CD8-positive, alpha-beta memory T cell (primary cell): Measurements from ENCODE around the gene SUPV3L1. TPM values are rescaled to one million over a fixed set of nuclear protein-coding genes. Genes with fewer than 3 reads are reported as not detected.

Source experiments
- CTCF ChIA-PET: fragments of 350-600 bp; sonication (Branson Sonifier 250); formaldehyde crosslinking; loops from one replicate; lab custom pipeline; 2021; ENCODE audit warnings: antibody characterized with exemption; lab: Charles Lee
- POLR2A ChIA-PET: fragments of 350-600 bp; sonication (Branson Sonifier 250); formaldehyde crosslinking; loops from one replicate; lab custom pipeline; 2021; ENCODE audit warnings: antibody characterized with exemption; lab: Charles Lee
- DNase-seq, 5 donors: peaks; one replicate each; pipeline versions ENCODE4 v3.0.0 to v3.0.0-alpha.2; 2020 to 2022; ENCODE audit warnings: mixed read lengths in 1 of 5
- H3K27ac ChIP-seq: one replicate; pipeline ENCODE4 v1.7.0; 2013; ENCODE audit warnings: low read depth, mild to moderate bottlenecking, low read length, moderate library complexity
- H3K27me3 ChIP-seq: 2 replicates; pipeline ENCODE4 v1.7.0; 2013; ENCODE audit warnings: low read length, mild to moderate bottlenecking; ENCODE audit not compliant: insufficient read depth, poor library complexity, severe bottlenecking
- H3K36me3 ChIP-seq: 2 replicates; pipeline ENCODE4 v1.7.0; 2013; ENCODE audit warnings: mild to moderate bottlenecking, low read length, moderate library complexity; ENCODE audit not compliant: insufficient read depth
- H3K4me1 ChIP-seq: 2 replicates; pipeline ENCODE4 v1.7.0; 2013; ENCODE audit warnings: mild to moderate bottlenecking, low read length, moderate library complexity; ENCODE audit not compliant: insufficient read depth
- H3K4me3 ChIP-seq: 2 replicates; pipeline ENCODE4 v1.7.0; 2013; ENCODE audit warnings: mild to moderate bottlenecking, low read length
- H3K9me3 ChIP-seq: 2 replicates; pipeline ENCODE4 v1.7.0; 2013; ENCODE audit warnings: mild to moderate bottlenecking, low read length
- H3K27ac Mint-ChIP-seq, 8 donors: one replicate each; pipeline ENCODE4 v1.8.0; 2020 to 2021; ENCODE audit warnings: mixed read lengths in 8 of 8, mild to moderate bottlenecking in 6 of 8, inconsistent platforms in 3 of 8, moderate library complexity in 3 of 8
- H3K27me3 Mint-ChIP-seq, 2 donors: one replicate each; pipeline ENCODE4 v1.8.0; 2020 to 2021; ENCODE audit warnings: mixed read lengths in 2 of 2, mild to moderate bottlenecking in 1 of 2, moderate library complexity in 1 of 2
- H3K36me3 Mint-ChIP-seq, 3 donors: one replicate each; pipeline ENCODE4 v1.8.0; 2020 to 2021; ENCODE audit warnings: mixed read lengths in 3 of 3, inconsistent platforms in 1 of 3, mild to moderate bottlenecking in 1 of 3
- H3K4me1 Mint-ChIP-seq, 3 donors: one replicate each; pipeline ENCODE4 v1.8.0; 2020 to 2021; ENCODE audit warnings: mixed read lengths in 3 of 3, inconsistent platforms in 1 of 3, mild to moderate bottlenecking in 1 of 3
- H3K4me3 Mint-ChIP-seq, 7 donors: one replicate each; pipeline ENCODE4 v1.8.0; 2020 to 2021; ENCODE audit warnings: mixed read lengths in 7 of 7, mild to moderate bottlenecking in 6 of 7, moderate library complexity in 4 of 7, inconsistent platforms in 2 of 7
- H3K9me3 Mint-ChIP-seq, 5 donors: one replicate each; pipeline ENCODE4 v1.8.0; 2020 to 2022; ENCODE audit warnings: mixed read lengths in 5 of 5, mild to moderate bottlenecking in 3 of 5, moderate library complexity in 2 of 5, inconsistent platforms in 1 of 5
- polyA plus RNA-seq: library from polyadenylated mRNA; unstranded; fragments of 300-500 nt; fragmentation: Illumina TruSeq; gene quantifications from one replicate; pipeline ENCODE4 v1.2.3, GENCODE V29; 2021
- total RNA-seq, 2 experiments: library from RNA; stranded (reverse); gene quantifications; one replicate each; pipeline ENCODE4 v1.2.3, GENCODE V29; 2021

SUPV3L1 gene
- total and polyA plus RNA-seq, 3 experiments from 2014 or later, result 25.1 to 51.0 (median 50.0) TPM

GRCh38 chr10:69179089-69179742, 818 bp upstream of the SUPV3L1 start:
- peaks cover 36 to 46% (median 46%) of the 10 kb centered on the region in 3 donors for H3K4me1 Mint-ChIP-seq
- Histone ChIP-seq H3K4me3 (peak overlapping the region; percentile 77), H3K27ac (peak overlapping the region; percentile 97), H3K4me1 (peaks cover 15% of the 10 kb centered on the region), H3K9me3 (no peaks in the 10 kb centered on the region), H3K27me3 (no peaks in the 10 kb centered on the region), H3K36me3 (peaks cover 13% of the 10 kb centered on the region)
- CTCF ChIA-PET, result interaction anchor here (1.4 kb wide), 1 partner anchor 9 kb away, joined by 4 read pairs; no protein-coding TSS in a partner anchor
- peaks cover 0 to 26% (median 3%) of the 10 kb centered on the region in 3 donors for H3K36me3 Mint-ChIP-seq
- H3K4me3 Mint-ChIP-seq, result peak overlapping the region; percentile 95 to 99 (median 97)
- POLR2A ChIA-PET, result interaction anchor here (1.4 kb wide), 1 partner anchor 278 kb away, joined by 4 read pairs; the partner anchor contains the start of gene DDX50
- H3K9me3 Mint-ChIP-seq, result no peaks in the 10 kb centered on the region
- peaks cover 0 to 5% of the 10 kb centered on the region in 2 donors for H3K27me3 Mint-ChIP-seq
- peak overlapping the region; percentile 99 to 100 (median 100) for H3K27ac Mint-ChIP-seq
- DNase-seq, result peak in 4 of 5 donors; percentile 27 to 81 (median 53)

GRCh38 chr10:69180525-69181204, 631 bp downstream of the SUPV3L1 start:
- POLR2A ChIA-PET, result interaction anchor here (0.6 to 1.4 kb wide), 2 partner anchors 31 to 280 kb away, joined by 3 to 4 read pairs; partner anchors contain the start of gene DDX50
- peaks cover 48 to 59% (median 57%) of the 10 kb centered on the region in 3 donors for H3K4me1 Mint-ChIP-seq

GRCh38 chr10:69181433-69181832, 1.4 kb downstream of the SUPV3L1 start:
- Mint-ChIP-seq H3K36me3 (peaks cover 0 to 46% (median 7%) of the 10 kb centered on the region in 3 donors), H3K27me3 (peaks cover 0 to 5% of the 10 kb centered on the region in 2 donors), H3K4me3 (peak overlapping the region; percentile 95 to 99 (median 97)), H3K4me1 (peaks cover 51 to 63% (median 63%) of the 10 kb centered on the region in 3 donors), H3K27ac (peak overlapping the region; percentile 99 to 100 (median 100)), H3K9me3 (no peaks in the 10 kb centered on the region)
- Histone ChIP-seq H3K36me3 (peaks cover 22% of the 10 kb centered on the region), H3K27me3 (no peaks in the 10 kb centered on the region), H3K9me3 (no peaks in the 10 kb centered on the region), H3K4me1 (peaks cover 15% of the 10 kb centered on the region), H3K27ac (peak overlapping the region; percentile 97), H3K4me3 (peak overlapping the region; percentile 77)
- ChIA-PET CTCF (no interaction called here), POLR2A (no interaction called here)
- no peak for DNase-seq

More at GRCh38 chr10:69180525-69181204, 631 bp downstream of the SUPV3L1 start:
- Mint-ChIP-seq H3K27ac (peak overlapping the region; percentile 99 to 100 (median 100)), H3K27me3 (peaks cover 0 to 5% of the 10 kb centered on the region in 2 donors), H3K9me3 (no peaks in the 10 kb centered on the region), H3K36me3 (peaks cover 0 to 38% (median 5%) of the 10 kb centered on the region in 3 donors), H3K4me3 (peak overlapping the region; percentile 95 to 99 (median 97))
- H3K4me3 ChIP-seq, result peak overlapping the region; percentile 77
- peaks cover 15% of the 10 kb centered on the region for H3K4me1 ChIP-seq
- H3K9me3 ChIP-seq, result no peaks in the 10 kb centered on the region
- DNase-seq, result peak in 4 of 5 donors; percentile 2 to 49 (median 32)
- H3K27me3 ChIP-seq, result no peaks in the 10 kb centered on the region
- CTCF ChIA-PET, result interaction anchor here (1.1 to 1.4 kb wide), 2 partner anchors 10 to 26 kb away, joined by 3 to 4 read pairs; no protein-coding TSS in a partner anchor
- peak overlapping the region; percentile 97 for H3K27ac ChIP-seq
- H3K36me3 ChIP-seq, result peaks cover 17% of the 10 kb centered on the region

DNA sequence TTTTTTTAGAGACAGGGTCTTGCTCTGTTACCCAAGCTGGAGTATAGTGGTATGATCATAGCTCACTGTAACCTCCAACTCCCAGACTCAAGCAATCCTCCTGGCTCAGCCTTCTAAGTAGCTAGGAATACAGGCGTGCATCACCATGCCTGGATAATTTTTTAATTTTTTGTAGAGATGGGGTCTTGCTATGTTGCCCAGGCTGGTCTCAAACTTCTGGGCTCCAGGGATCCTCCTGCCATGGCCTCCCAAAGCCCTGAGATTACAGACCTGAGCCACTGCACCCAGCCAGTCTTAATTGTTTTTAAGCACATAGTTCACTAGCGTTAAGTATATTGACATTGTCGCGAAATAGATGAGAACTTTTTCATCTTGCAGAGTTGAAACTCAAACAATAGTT, 2.0 kb downstream of the SUPV3L1 start:
- peaks cover 52 to 64% (median 63%) of the 10 kb centered on the region in 3 donors for H3K4me1 Mint-ChIP-seq
- ChIA-PET CTCF (no interaction called here), POLR2A (no interaction called here)

GRCh38 chr10:69186524-69186923, 6.5 kb downstream of the SUPV3L1 start:
- Mint-ChIP-seq H3K4me1 (peaks cover 30 to 40% (median 34%) of the 10 kb centered on the region in 3 donors), H3K27ac (peak overlapping the region in 3 of 8 donors; percentile 19 to 55 (median 40))

More for the DNA sequence above, 2.0 kb downstream of the SUPV3L1 start:
- Mint-ChIP-seq H3K27ac (peak overlapping the region in 5 of 8 donors; percentile 27 to 99 (median 45)), H3K36me3 (peaks cover 0 to 51% (median 7%) of the 10 kb centered on the region in 3 donors), H3K9me3 (no peaks in the 10 kb centered on the region), H3K27me3 (peaks cover 0 to 5% of the 10 kb centered on the region in 2 donors), H3K4me3 (peak overlapping the region in 1 of 7 donors; percentile 38)
- no peak for DNase-seq
- H3K27me3 ChIP-seq, result no peaks in the 10 kb centered on the region
- no peak overlapping the region for H3K4me3 ChIP-seq
- H3K9me3 ChIP-seq, result no peaks in the 10 kb centered on the region
- peaks cover 15% of the 10 kb centered on the region for H3K4me1 ChIP-seq
- H3K27ac ChIP-seq, result no peak overlapping the region
- peaks cover 28% of the 10 kb centered on the region for H3K36me3 ChIP-seq

DNA sequence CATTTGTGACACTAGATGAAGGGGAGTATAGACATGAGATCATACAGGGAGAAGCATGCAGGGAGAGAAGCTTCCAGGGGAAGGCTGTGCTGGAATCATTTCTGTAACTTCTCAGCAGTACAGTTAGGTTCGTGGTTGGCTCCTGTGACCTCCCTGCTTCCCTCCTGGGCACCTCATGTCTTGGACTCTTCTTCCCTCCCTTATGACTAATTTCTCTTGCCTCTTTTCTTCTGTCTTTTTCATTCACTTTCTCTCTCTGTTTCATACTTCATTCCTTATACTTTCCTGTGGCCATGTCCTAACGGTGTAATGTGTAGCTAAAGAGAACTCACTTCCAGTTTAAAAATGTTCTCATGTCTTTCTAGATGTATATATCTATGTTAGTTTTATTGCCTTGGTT, 21.0 kb downstream of the SUPV3L1 start:
- no peaks in the 10 kb centered on the region for H3K9me3 Mint-ChIP-seq

More at GRCh38 chr10:69186524-69186923, 6.5 kb downstream of the SUPV3L1 start:
- DNase-seq, result no peak
- Mint-ChIP-seq H3K36me3 (peaks cover 5 to 78% (median 13%) of the 10 kb centered on the region in 3 donors), H3K4me3 (no peak overlapping the region), H3K27me3 (no peaks in the 10 kb centered on the region), H3K9me3 (no peaks in the 10 kb centered on the region)
- H3K27ac ChIP-seq, result no peak overlapping the region
- POLR2A ChIA-PET, result interaction anchor here (0.6 kb wide), 1 partner anchor 24 kb away, joined by 4 read pairs; no protein-coding TSS in a partner anchor
- CTCF ChIA-PET, result no interaction called here
- peaks cover 37% of the 10 kb centered on the region for H3K36me3 ChIP-seq
- peaks cover under 1% of the 10 kb centered on the region for H3K4me1 ChIP-seq
- no peaks in the 10 kb centered on the region for H3K9me3 ChIP-seq
- no peak overlapping the region for H3K4me3 ChIP-seq
- H3K27me3 ChIP-seq, result no peaks in the 10 kb centered on the region

DNA sequence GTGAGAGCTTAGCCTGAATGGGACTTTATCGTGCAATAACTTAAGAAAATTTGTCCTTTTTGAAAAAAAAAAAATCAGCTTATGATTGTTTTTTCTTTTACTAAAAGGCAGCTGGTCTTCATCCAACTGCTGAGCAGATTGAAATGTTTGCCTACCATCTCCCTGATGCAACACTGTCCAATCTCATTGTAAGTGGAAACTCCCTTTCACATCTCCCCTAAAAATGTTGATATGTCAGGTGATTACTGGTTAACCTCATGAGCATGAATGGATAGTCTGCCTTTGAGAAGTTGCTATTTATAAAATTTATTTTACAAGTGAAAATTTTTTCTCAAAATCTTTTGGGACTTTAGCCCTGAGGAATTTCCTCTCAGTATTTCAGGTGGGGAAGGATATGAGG, 22.3 kb downstream of the SUPV3L1 start:
- POLR2A ChIA-PET, result no interaction called here
- peak overlapping the region; percentile 33 to 94 (median 82) for H3K27ac Mint-ChIP-seq
- peak overlapping the region in 5 of 7 donors; percentile 6 to 54 (median 38) for H3K4me3 Mint-ChIP-seq
- CTCF ChIA-PET, result interaction anchor here (1.4 kb wide), 1 partner anchor 18 kb away, joined by 3 read pairs; the partner anchor contains the start of gene HKDC1
- no peaks in the 10 kb centered on the region for H3K9me3 Mint-ChIP-seq
- Histone ChIP-seq H3K27ac (peak overlapping the region; percentile 21), H3K4me1 (peaks cover 23% of the 10 kb centered on the region), H3K4me3 (no peak overlapping the region), H3K36me3 (peaks cover 28% of the 10 kb centered on the region), H3K27me3 (no peaks in the 10 kb centered on the region), H3K9me3 (no peaks in the 10 kb centered on the region)
- H3K36me3 Mint-ChIP-seq, result peaks cover 20 to 68% (median 20%) of the 10 kb centered on the region in 3 donors
- H3K27me3 Mint-ChIP-seq, result no peaks in the 10 kb centered on the region
- DNase-seq, result peak in 1 of 5 donors; percentile 33
- H3K4me1 Mint-ChIP-seq, result peaks cover 30 to 45% (median 40%) of the 10 kb centered on the region in 3 donors

More for the DNA sequence above, 21.0 kb downstream of the SUPV3L1 start:
- Histone ChIP-seq H3K27me3 (no peaks in the 10 kb centered on the region), H3K27ac (no peak overlapping the region), H3K4me3 (no peak overlapping the region), H3K9me3 (no peaks in the 10 kb centered on the region), H3K4me1 (peaks cover 23% of the 10 kb centered on the region), H3K36me3 (peaks cover 23% of the 10 kb centered on the region)
- no peak for DNase-seq
- H3K27ac Mint-ChIP-seq, result peak overlapping the region; percentile 26 to 88 (median 69)
- peaks cover 15 to 69% (median 16%) of the 10 kb centered on the region in 3 donors for H3K36me3 Mint-ChIP-seq
- no peak overlapping the region for H3K4me3 Mint-ChIP-seq
- ChIA-PET POLR2A (no interaction called here), CTCF (no interaction called here)
- H3K27me3 Mint-ChIP-seq, result no peaks in the 10 kb centered on the region
- H3K4me1 Mint-ChIP-seq, result peaks cover 24 to 41% (median 35%) of the 10 kb centered on the region in 3 donors
